Stomach (tissue), 9 donors: ENCODE results near the gene TNF. TPM values are rescaled to one million over a fixed set of nuclear protein-coding genes. Genes with fewer than 3 reads are reported as not detected.

Source experiments
- DNase-seq, 2 donors: peaks; one replicate each; pipeline versions ENCODE4 v3.0.0 to v3.0.0-alpha.2; 2013 to 2019
- H3K27ac ChIP-seq, 5 donors: fragments of 200-600 bp in 4 of 5; sonication (generic) in 4 of 5; one replicate each; pipeline ENCODE4 v1.5.1; 2013 to 2019; ENCODE audit warnings: mild to moderate bottlenecking in 1 of 5, moderate library complexity in 1 of 5
- H3K27me3 ChIP-seq, 3 donors: fragments of 200-600 bp; sonication (generic); one replicate each; pipeline ENCODE4 v1.5.1; 2017 to 2019; ENCODE audit warnings: mixed run types in 1 of 3
- H3K36me3 ChIP-seq, 4 donors: fragments of 200-600 bp; sonication (generic); 1 replicate in 3 of 4; 2 replicates in 1 of 4; pipeline ENCODE4 v1.5.1; 2016 to 2019
- H3K4me1 ChIP-seq, 4 donors: fragments of 200-600 bp; sonication (generic); one replicate each; pipeline ENCODE4 v1.5.1; 2016 to 2019
- H3K4me3 ChIP-seq, 4 donors: fragments of 200-600 bp; sonication (generic) in 3 of 4; one replicate each; pipeline ENCODE4 v1.5.1; 2016 to 2019; ENCODE audit warnings: mild to moderate bottlenecking in 1 of 4
- H3K9me3 ChIP-seq, 4 donors: fragments of 200-600 bp; sonication (generic); one replicate each; pipeline ENCODE4 v1.5.1; 2016 to 2019
- CTCF ChIP-seq, 7 experiments: fragments of 450-650 bp in 4 of 7; fragments of 200-600 bp in 3 of 7; sonication (generic) in 3 of 7; IDR thresholded peaks; one replicate each; pipeline ENCODE4 v1.5.1; 2016 to 2019; ENCODE audit warnings: antibody characterized with exemption in 7 of 7, control low read depth in 2 of 7, mild to moderate bottlenecking in 1 of 7
- EP300 ChIP-seq: sonication (generic); formaldehyde crosslinking; IDR thresholded peaks from one replicate; pipeline ENCODE4 v1.6.1; 2017; ENCODE audit warnings: antibody characterized with exemption
- POLR2A ChIP-seq, 4 donors: fragments of 450-650 bp; IDR thresholded peaks; one replicate each; pipeline ENCODE4 v1.6.1; 2016; ENCODE audit warnings: antibody characterized with exemption in 4 of 4, control low read depth in 2 of 4, mild to moderate bottlenecking in 1 of 4, moderate library complexity in 1 of 4
- POLR2AphosphoS5 ChIP-seq, 3 donors: sonication (generic); formaldehyde crosslinking; IDR thresholded peaks; one replicate each; pipeline ENCODE4 v1.6.1; 2016; ENCODE audit warnings: antibody characterized with exemption in 3 of 3
- WGBS, 5 donors: extraction: QIAGEN DNeasy Blood & Tissue Kit in 3 of 5; methylation state at CpG; one replicate each; pipeline versions ENCODE4 v1.1.5 to v1.1.7; 2013 to 2018; 5-methylcytosine and 5-hydroxymethylcytosine counted together
- intact Hi-C: fragments of 100-400 bp; cut with DNase I; formaldehyde crosslinking; loops from one replicate; pipeline ENCODE4 v1.15.1; 2023; ENCODE audit warnings: low total_unique reads
- polyA plus RNA-seq, 3 donors: library from polyadenylated mRNA; stranded (reverse); fragments of 200-250 nt; gene quantifications; one replicate each; pipeline ENCODE4 v1.2.3, GENCODE V29; 2013
- total RNA-seq, 5 donors: library from RNA; depleted of rRNA; stranded (reverse); fragments of >200 nt; gene quantifications; one replicate each; pipeline versions ENCODE4 v1.1.0 to v1.2.3, GENCODE V29; 2014 to 2016
- donor health status: healthy with polysubstance abuse.
- donor health status: Bipolar disorder and iron deficiency.
- donor health status: healthy.

TNF gene
- total and polyA plus RNA-seq, 8 donors, result 0.28 to 0.58 (median 0.31) TPM; not detected in 5

GRCh38 chr6:31575952-31576685 lies 754 bp downstream of the TNF start:
- Histone ChIP-seq H3K9me3 (no peaks in the 10 kb centered on the region), H3K4me3 (peak overlapping the region; percentile 14 to 40 (median 32)), H3K36me3 (no peaks in the 10 kb centered on the region), H3K27ac (peak overlapping the region in 4 of 5 donors; percentile 49 to 76 (median 57)), H3K4me1 (peaks cover 4 to 25% (median 7%) of the 10 kb centered on the region in 4 donors), H3K27me3 (peaks cover 0 to 8% (median 0%) of the 10 kb centered on the region in 3 donors)
- intact Hi-C loops, result no loop called here
- DNase-seq, result no peak
- TF ChIP-seq EP300 (no peak), POLR2AphosphoS5 (IDR thresholded peaks at IDR 0.05) (no peak), POLR2A (IDR thresholded peaks at IDR 0.05) (no peak), CTCF (IDR thresholded peaks at IDR 0.05) (no peak)
- 57 to 72% (median 71%) methylated on average over 8 of the region's 8 CpGs for WGBS, 5 donors

- H3K36me3 ChIP-seq, result no peaks in the 10 kb centered on the region
- H3K9me3 ChIP-seq, result no peaks in the 10 kb centered on the region
- peaks cover 9 to 34% (median 15%) of the 10 kb centered on the region in 4 donors for H3K4me1 ChIP-seq
- H3K4me3 ChIP-seq, result peak overlapping the region in 2 of 4 donors; percentile 32 to 40
- peak in 1 of 2 donors; percentile 40 for DNase-seq
- WGBS, 5 donors, result 78 to 84% (median 80%) methylated on average over 19 of the region's 19 CpGs
- TF ChIP-seq POLR2A (IDR thresholded peaks at IDR 0.05) (no peak), EP300 (no peak), POLR2AphosphoS5 (IDR thresholded peaks at IDR 0.05) (no peak), CTCF (IDR thresholded peaks at IDR 0.05) (no peak)
- peak overlapping the region in 3 of 5 donors; percentile 5 to 57 (median 16) for H3K27ac ChIP-seq
- peaks cover 0 to 8% (median 0%) of the 10 kb centered on the region in 3 donors for H3K27me3 ChIP-seq
- intact Hi-C loops, result no loop called here
Measured at GRCh38 chr6:31576897-31577578, 1.7 kb downstream of the TNF start.

GRCh38 chr6:31577579-31577966 lies 2.2 kb downstream of the TNF start:
- peak overlapping the region in 1 of 4 donors; percentile 40 for H3K4me3 ChIP-seq
- intact Hi-C loops, result no loop called here
- H3K27me3 ChIP-seq, result peaks cover 0 to 6% (median 0%) of the 10 kb centered on the region in 3 donors
- peaks cover 9 to 40% (median 19%) of the 10 kb centered on the region in 4 donors for H3K4me1 ChIP-seq
- no peaks in the 10 kb centered on the region for H3K9me3 ChIP-seq
- DNase-seq, result no peak
- no peaks in the 10 kb centered on the region for H3K36me3 ChIP-seq
- 68 to 86% (median 78%) methylated on average over 3 of the region's 3 CpGs for WGBS, 5 donors
- TF ChIP-seq CTCF (IDR thresholded peaks at IDR 0.05) (no peak), EP300 (no peak), POLR2AphosphoS5 (IDR thresholded peaks at IDR 0.05) (no peak), POLR2A (IDR thresholded peaks at IDR 0.05) (no peak)
- H3K27ac ChIP-seq, result peak overlapping the region in 2 of 5 donors; percentile 16 to 57

- TF ChIP-seq POLR2AphosphoS5 (IDR thresholded peaks at IDR 0.05) (no peak), CTCF (IDR thresholded peaks at IDR 0.05) (no peak), POLR2A (IDR thresholded peaks at IDR 0.05) (no peak), EP300 (no peak)
- Histone ChIP-seq H3K4me1 (peaks cover 9 to 45% (median 19%) of the 10 kb centered on the region in 4 donors), H3K27me3 (no peaks in the 10 kb centered on the region), H3K36me3 (no peaks in the 10 kb centered on the region), H3K9me3 (no peaks in the 10 kb centered on the region), H3K27ac (no peak overlapping the region), H3K4me3 (no peak overlapping the region)
- intact Hi-C loops, result no loop called here
- 75 to 82% (median 78%) methylated on average over 12 of the region's 12 CpGs for WGBS, 5 donors
- no peak for DNase-seq
Measured at GRCh38 chr6:31578184-31579118, 3.1 kb downstream of the TNF start.
